Common myeloid progenitor, CD34-positive (primary cell): ENCODE measurements around the gene CABP2.
"Not testable (repeated sequence)": the region's sequence is repeated elsewhere in the genome, so short reads cannot be mapped to it uniquely, and the experiment has no call there.

Experiments used
- CTCF ChIA-PET: fragments of 350-600 bp; sonication (Branson Sonifier 250); formaldehyde crosslinking; loops from one replicate; lab custom pipeline; 2021; ENCODE audit warnings: antibody characterized with exemption; lab: Charles Lee
- POLR2A ChIA-PET: fragments of 350-600 bp; sonication (Branson Sonifier 250); formaldehyde crosslinking; loops from one replicate; lab custom pipeline; 2021; ENCODE audit warnings: antibody characterized with exemption; lab: Charles Lee
- DNase-seq, 3 donors: peaks; one replicate each; pipeline versions ENCODE4 v3.0.0 to v3.0.0-alpha.2; 2013
- H3K27ac ChIP-seq, 2 experiments: 1 replicate in 1 of 2; 2 replicates in 1 of 2; pipeline ENCODE4 v1.7.0; 2013; ENCODE audit warnings: inconsistent platforms in 2 of 2, low read length in 2 of 2, mild to moderate bottlenecking in 2 of 2, low read depth in 1 of 2, moderate library complexity in 1 of 2; ENCODE audit not compliant: severe bottlenecking in 2 of 2, insufficient read depth in 1 of 2, poor library complexity in 1 of 2
- H3K27me3 ChIP-seq, 5 experiments: replicated peaks in 2 of 5; 1 replicate in 3 of 5; 2 replicates in 2 of 5; pipeline versions ENCODE4 v1.6.1 to v1.7.0; 2013; ENCODE audit warnings: low read length in 4 of 5, mild to moderate bottlenecking in 2 of 5, moderate library complexity in 2 of 5, inconsistent platforms in 1 of 5; ENCODE audit not compliant: insufficient read depth in 5 of 5, control insufficient read depth in 4 of 5
- H3K36me3 ChIP-seq, 4 experiments: 1 replicate in 2 of 4; 2 replicates in 2 of 4; pipeline versions ENCODE4 v1.6.1 to v1.7.0; 2013; ENCODE audit warnings: low read length in 3 of 4, control low read depth in 1 of 4, mild to moderate bottlenecking in 1 of 4; ENCODE audit not compliant: control insufficient read depth in 4 of 4, insufficient read depth in 4 of 4
- H3K4me1 ChIP-seq, 4 experiments: 1 replicate in 3 of 4; 2 replicates in 1 of 4; pipeline versions ENCODE4 v1.6.1 to v1.7.1; 2013; ENCODE audit warnings: low read length in 3 of 4, mild to moderate bottlenecking in 3 of 4, control low read depth in 1 of 4, inconsistent platforms in 1 of 4, moderate library complexity in 1 of 4; ENCODE audit not compliant: control insufficient read depth in 4 of 4, insufficient read depth in 4 of 4; ENCODE audit errors: control extremely low read depth in 1 of 4
- H3K4me3 ChIP-seq, 7 experiments: 1 replicate in 4 of 7; 2 replicates in 3 of 7; pipeline versions ENCODE4 v1.5.1 to v1.7.0; 2013; ENCODE audit warnings: mild to moderate bottlenecking in 7 of 7, low read length in 6 of 7, moderate library complexity in 6 of 7, inconsistent platforms in 2 of 7, low read depth in 2 of 7, control low read depth in 1 of 7; ENCODE audit not compliant: insufficient read depth in 4 of 7, control insufficient read depth in 1 of 7; ENCODE audit errors: extremely low read depth in 1 of 7
- H3K9me3 ChIP-seq, 5 experiments: 1 replicate in 4 of 5; 2 replicates in 1 of 5; pipeline versions ENCODE4 v1.6.1 to v1.7.1; 2013; ENCODE audit warnings: low read length in 4 of 5, mild to moderate bottlenecking in 2 of 5, inconsistent platforms in 1 of 5, low read depth in 1 of 5, moderate library complexity in 1 of 5; ENCODE audit not compliant: control insufficient read depth in 4 of 5, insufficient read depth in 2 of 5; ENCODE audit errors: control extremely low read depth in 1 of 5
- WGBS: methylation state at CpG from one replicate; pipeline ENCODE4 v1.1.5; 2013; ENCODE audit not compliant: insufficient coverage; 5-methylcytosine and 5-hydroxymethylcytosine counted together

CABP2 gene

DNA sequence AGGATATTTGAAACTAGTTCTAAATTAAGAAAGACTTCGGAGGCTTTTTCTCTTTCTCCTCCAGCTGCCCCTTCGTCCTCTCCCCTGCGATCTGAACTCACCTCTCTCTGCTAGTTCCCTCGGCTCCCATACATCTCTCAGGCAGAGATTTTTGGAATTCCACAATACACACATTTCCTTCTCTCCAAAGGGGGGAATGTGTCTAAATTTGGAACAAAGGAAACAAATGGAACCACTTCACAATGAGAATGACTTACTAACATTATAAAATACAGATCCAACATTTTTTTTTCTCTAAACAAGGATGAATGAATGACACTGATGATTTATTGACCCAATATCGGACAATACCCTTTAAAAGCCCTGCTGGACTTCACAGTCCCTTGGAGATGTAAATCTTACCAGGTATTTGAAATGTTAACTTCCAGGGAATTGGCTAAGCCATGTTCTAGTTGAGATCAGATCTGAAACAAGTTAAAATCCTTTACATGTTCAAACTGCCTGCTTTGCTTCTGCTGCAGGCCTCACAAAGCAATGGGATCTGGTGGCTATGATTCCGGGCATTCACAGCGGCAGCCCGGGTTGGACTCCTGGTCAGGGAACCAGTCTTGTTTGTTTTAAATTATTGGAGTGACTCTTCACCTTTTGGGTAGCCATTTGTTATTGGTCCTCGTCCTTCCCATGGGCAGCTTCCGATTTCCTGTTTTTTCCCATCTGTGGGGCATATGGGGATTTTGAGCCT, 39.9 kb upstream of the CABP2 start:
- Histone ChIP-seq H3K4me3 (no peak overlapping the region), H3K27ac (no peak overlapping the region), H3K27me3 (peaks cover 0 to 5% (median 0%) of the 10 kb centered on the region in 5 experiments), H3K4me1 (no peaks in the 10 kb centered on the region), H3K9me3 (no peaks in the 10 kb centered on the region), H3K36me3 (no peaks in the 10 kb centered on the region)
- POLR2A ChIA-PET: no interaction called here
- DNase-seq: no peak
- CTCF ChIA-PET: interaction anchor here (0.6 to 1.2 kb wide), 3 partner anchors 9 to 18 kb away, joined by 3 read pairs; no protein-coding TSS in a partner anchor
- WGBS: 89% methylated on average over 8 of the region's 10 CpGs

DNA sequence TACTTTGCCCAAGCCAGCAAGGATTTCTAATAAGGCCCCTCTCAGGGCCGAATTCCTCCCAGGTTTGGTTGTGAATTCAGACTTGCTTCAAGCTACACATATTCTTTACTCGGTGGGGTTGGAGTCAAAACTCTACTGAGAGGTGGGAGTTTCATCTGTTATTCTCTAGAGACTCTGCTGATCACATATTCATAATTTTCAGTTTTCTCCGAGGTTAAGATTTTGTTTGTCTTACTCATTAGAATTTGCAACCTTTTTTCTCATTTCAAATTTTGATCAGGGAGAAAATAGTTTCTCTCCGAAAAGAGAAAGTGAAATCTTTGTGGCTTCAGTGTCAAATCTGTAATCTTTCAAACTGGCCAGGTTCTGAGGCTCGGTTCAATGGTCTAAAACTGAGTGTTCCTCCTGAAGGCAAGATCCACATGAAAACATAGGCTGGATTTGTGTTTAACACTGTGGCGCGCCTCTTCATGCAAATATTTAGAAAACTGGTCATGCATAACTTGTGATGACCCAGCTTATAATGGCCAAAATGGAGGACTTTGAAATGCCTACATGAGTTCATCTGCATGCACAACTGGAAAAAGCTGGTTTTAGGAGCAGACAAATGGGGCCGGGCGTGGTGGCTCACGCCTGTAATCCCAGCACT, 38.8 kb upstream of the CABP2 start:
- Histone ChIP-seq H3K27me3 (peaks cover 0 to 5% (median 0%) of the 10 kb centered on the region in 5 experiments), H3K36me3 (no peaks in the 10 kb centered on the region), H3K9me3 (no peaks in the 10 kb centered on the region), H3K4me1 (no peaks in the 10 kb centered on the region), H3K4me3 (no peak overlapping the region), H3K27ac (no peak overlapping the region)
- DNase-seq: no peak
- ChIA-PET POLR2A (no interaction called here), CTCF (interaction anchor here (0.9 to 1.2 kb wide), 2 partner anchors 10 to 17 kb away, joined by 3 read pairs; no protein-coding TSS in a partner anchor)
- 86% methylated on average over 8 of the region's 10 CpGs for WGBS

GRCh38 chr11:67558084-67558772, 35.0 kb upstream of the CABP2 start:
- Histone ChIP-seq H3K4me3 (no peak overlapping the region), H3K27ac (no peak overlapping the region), H3K9me3 (no peaks in the 10 kb centered on the region), H3K36me3 (no peaks in the 10 kb centered on the region), H3K4me1 (no peaks in the 10 kb centered on the region), H3K27me3 (peaks cover 0 to 4% (median 0%) of the 10 kb centered on the region in 5 experiments)
- 94% methylated on average over 18 of the region's 19 CpGs for WGBS
- ChIA-PET POLR2A (interaction anchor here (0.6 kb wide), 1 partner anchor 33 kb away, joined by 5 read pairs; no protein-coding TSS in a partner anchor), CTCF (no interaction called here)
- no peak for DNase-seq

DNA sequence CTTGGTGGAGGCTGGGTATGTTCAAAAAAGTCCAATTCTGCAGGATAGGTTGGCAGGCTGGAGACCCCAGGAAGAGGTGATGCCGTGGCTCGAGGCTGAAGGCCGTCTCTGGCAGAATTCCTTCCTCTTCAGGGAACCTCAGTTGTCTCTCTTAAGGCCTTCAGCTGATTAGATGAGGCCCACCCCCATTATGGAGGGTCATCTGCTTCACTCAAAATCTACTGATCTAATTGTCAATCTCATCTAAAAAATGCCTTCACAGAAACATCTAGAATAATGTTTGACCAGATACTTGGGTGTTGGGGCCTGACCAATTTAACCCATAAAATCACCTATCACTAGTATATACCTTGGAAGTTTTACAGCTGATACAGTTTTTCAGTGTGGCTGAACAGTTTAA, 33.0 kb upstream of the CABP2 start:
- H3K27ac ChIP-seq: no peak overlapping the region
- no peaks in the 10 kb centered on the region for H3K4me1 ChIP-seq
- H3K27me3 ChIP-seq: peaks cover 0 to 4% (median 0%) of the 10 kb centered on the region in 5 experiments
- no peaks in the 10 kb centered on the region for H3K36me3 ChIP-seq
- peaks cover 0 to 7% (median 0%) of the 10 kb centered on the region in 5 experiments for H3K9me3 ChIP-seq
- CTCF ChIA-PET: interaction anchor here (1.1 kb wide), 1 partner anchor 10 kb away, joined by 3 read pairs; no protein-coding TSS in a partner anchor
- no peak overlapping the region for H3K4me3 ChIP-seq
- whole genome bisulfite sequencing: no CpG with 5 or more reads among the region's 3 CpGs
- no peak for DNase-seq
- POLR2A ChIA-PET: no interaction called here

GRCh38 chr11:67551697-67552096, 28.5 kb upstream of the CABP2 start:
- POLR2A ChIA-PET, H3K27ac ChIP-seq, DNase-seq, H3K27me3 ChIP-seq, H3K4me3 ChIP-seq, H3K4me1 ChIP-seq, H3K36me3 ChIP-seq, H3K9me3 ChIP-seq: not testable (repeated sequence)
- CTCF ChIA-PET: interaction anchor here (1.4 kb wide), 1 partner anchor 21 kb away, joined by 3 read pairs; no protein-coding TSS in a partner anchor

- no peaks in the 10 kb centered on the region for H3K4me1 ChIP-seq
- CTCF ChIA-PET: interaction anchor here (1.4 kb wide), 1 partner anchor 20 kb away, joined by 3 read pairs; no protein-coding TSS in a partner anchor
- DNase-seq: no peak
- H3K4me3 ChIP-seq: no peak overlapping the region
- no peaks in the 10 kb centered on the region for H3K27me3 ChIP-seq
- H3K27ac ChIP-seq: no peak overlapping the region
- no peaks in the 10 kb centered on the region for H3K36me3 ChIP-seq
- POLR2A ChIA-PET: no interaction called here
- peaks cover 0 to 10% (median 2%) of the 10 kb centered on the region in 5 experiments for H3K9me3 ChIP-seq
Measured at GRCh38 chr11:67551127-67551526, 27.9 kb upstream of the CABP2 start.
